Activated naive CD4-positive, alpha-beta T cell treated with anti-CD3 and anti-CD28 coated beads, Interleukin-2, amount 50 U/mL, for 24 hours (primary cell): ENCODE results near the gene L1CAM.
A peak's percentile ranks its signal among the peaks of the same experiment; 100 is the strongest.

Experiments
- H3K27ac Mint-ChIP-seq: one replicate; pipeline ENCODE4 v1.8.0; 2021; ENCODE audit warnings: mild to moderate bottlenecking, mixed read lengths
- H3K27me3 Mint-ChIP-seq: one replicate; pipeline ENCODE4 v1.8.0; 2021; ENCODE audit warnings: mixed read lengths
- H3K36me3 Mint-ChIP-seq: one replicate; pipeline ENCODE4 v1.8.0; 2021; ENCODE audit warnings: mixed read lengths
- H3K4me1 Mint-ChIP-seq: one replicate; pipeline ENCODE4 v1.8.0; 2021; ENCODE audit warnings: mixed read lengths
- H3K4me3 Mint-ChIP-seq: one replicate; pipeline ENCODE4 v1.8.0; 2021; ENCODE audit warnings: mild to moderate bottlenecking, mixed read lengths
- H3K9me3 Mint-ChIP-seq: one replicate; pipeline ENCODE4 v1.8.0; 2021; ENCODE audit warnings: mixed read lengths

Gene L1CAM, protein sequence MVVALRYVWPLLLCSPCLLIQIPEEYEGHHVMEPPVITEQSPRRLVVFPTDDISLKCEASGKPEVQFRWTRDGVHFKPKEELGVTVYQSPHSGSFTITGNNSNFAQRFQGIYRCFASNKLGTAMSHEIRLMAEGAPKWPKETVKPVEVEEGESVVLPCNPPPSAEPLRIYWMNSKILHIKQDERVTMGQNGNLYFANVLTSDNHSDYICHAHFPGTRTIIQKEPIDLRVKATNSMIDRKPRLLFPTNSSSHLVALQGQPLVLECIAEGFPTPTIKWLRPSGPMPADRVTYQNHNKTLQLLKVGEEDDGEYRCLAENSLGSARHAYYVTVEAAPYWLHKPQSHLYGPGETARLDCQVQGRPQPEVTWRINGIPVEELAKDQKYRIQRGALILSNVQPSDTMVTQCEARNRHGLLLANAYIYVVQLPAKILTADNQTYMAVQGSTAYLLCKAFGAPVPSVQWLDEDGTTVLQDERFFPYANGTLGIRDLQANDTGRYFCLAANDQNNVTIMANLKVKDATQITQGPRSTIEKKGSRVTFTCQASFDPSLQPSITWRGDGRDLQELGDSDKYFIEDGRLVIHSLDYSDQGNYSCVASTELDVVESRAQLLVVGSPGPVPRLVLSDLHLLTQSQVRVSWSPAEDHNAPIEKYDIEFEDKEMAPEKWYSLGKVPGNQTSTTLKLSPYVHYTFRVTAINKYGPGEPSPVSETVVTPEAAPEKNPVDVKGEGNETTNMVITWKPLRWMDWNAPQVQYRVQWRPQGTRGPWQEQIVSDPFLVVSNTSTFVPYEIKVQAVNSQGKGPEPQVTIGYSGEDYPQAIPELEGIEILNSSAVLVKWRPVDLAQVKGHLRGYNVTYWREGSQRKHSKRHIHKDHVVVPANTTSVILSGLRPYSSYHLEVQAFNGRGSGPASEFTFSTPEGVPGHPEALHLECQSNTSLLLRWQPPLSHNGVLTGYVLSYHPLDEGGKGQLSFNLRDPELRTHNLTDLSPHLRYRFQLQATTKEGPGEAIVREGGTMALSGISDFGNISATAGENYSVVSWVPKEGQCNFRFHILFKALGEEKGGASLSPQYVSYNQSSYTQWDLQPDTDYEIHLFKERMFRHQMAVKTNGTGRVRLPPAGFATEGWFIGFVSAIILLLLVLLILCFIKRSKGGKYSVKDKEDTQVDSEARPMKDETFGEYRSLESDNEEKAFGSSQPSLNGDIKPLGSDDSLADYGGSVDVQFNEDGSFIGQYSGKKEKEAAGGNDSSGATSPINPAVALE

DNA sequence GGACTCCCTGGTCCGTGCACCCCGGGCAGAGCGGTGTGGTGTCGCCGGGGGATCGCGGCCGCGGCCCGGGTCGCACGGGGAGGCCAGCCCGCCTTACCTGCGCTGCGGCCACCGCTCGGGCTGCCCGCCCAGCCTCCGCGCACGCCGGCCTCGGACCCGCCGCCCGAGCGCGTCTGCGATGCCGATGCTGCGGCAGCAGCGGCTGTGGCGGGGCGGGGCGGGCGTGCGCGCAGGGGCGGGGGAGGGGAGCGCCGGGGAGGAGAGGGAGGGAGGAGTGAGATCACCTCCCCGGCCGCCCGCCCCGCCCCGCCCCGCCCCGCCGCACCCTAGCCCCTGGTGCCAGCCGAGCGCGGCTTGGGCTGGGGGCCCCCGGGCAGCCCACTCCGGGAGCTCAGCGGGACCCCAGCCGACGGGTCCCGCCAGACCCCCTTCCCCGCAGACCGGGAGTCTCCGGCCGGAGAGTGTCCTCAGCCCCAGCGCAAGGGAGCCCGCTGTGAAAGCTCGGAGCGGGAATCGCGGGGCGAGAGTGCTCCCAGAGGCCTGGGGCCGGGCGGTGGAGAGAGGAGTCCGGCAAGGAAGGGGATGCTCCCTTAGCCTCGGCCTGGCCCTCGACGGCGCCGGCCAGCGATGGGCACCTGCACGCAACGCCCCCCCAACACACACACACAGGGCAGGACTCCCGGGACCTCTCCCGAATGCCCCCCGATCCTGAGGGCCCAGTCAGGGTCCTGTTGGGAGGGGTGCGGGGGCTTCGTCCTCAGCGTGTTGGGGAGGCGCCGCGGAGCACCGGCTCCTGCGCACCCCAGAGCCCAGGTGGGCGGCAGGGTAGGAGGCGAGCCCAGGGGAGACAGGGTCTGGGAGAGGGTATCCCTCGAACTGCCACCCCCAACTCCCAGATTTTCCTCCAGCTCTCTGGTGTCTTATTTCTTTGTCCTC, at the start of gene L1CAM:
L1CAM (minus strand) TSS at position 206 of the 936 bp plus-strand sequence. CDS start 10,337 bp downstream, outside the sequence.
- Mint-ChIP-seq H3K9me3 (no peaks in the 10 kb centered on the region), H3K4me1 (no peaks in the 10 kb centered on the region), H3K27ac (no peak within 1 kb of the TSS), H3K36me3 (no peaks in the 10 kb centered on the region), H3K4me3 (peak within 1 kb of the TSS; percentile 59), H3K27me3 (peaks cover 3% of the 10 kb centered on the region)

DNA sequence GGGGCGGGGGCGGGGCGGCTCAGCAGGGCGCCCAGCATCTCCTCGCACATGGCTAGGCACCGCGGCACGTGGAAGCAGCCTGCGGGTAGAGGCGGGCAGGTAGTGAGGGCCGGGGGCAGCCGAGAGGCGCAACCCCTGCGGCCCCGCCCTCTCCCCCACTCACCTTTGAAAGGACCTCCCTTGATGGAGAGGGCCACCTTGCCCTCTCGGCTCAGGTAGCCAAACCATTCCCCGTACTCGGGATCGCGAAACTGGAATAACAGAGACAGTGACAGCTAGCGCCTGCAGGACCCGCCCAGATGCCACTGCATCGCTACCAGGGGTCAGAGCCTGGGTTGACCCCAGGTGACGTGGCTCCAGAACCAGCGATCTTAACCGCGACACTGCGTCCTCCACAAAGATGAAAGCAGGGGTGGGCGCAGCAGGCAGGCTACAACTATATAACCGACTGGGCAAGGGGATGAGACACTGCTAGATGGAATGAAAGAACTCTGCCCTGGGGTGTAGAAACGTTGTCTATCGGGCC, 49.4 kb upstream of the L1CAM start:
- Mint-ChIP-seq H3K9me3 (no peaks in the 10 kb centered on the region), H3K4me1 (peaks cover 18% of the 10 kb centered on the region), H3K36me3 (peaks cover 4% of the 10 kb centered on the region), H3K27me3 (no peaks in the 10 kb centered on the region), H3K27ac (peak overlapping the region; percentile 74), H3K4me3 (peak overlapping the region; percentile 79)

DNA sequence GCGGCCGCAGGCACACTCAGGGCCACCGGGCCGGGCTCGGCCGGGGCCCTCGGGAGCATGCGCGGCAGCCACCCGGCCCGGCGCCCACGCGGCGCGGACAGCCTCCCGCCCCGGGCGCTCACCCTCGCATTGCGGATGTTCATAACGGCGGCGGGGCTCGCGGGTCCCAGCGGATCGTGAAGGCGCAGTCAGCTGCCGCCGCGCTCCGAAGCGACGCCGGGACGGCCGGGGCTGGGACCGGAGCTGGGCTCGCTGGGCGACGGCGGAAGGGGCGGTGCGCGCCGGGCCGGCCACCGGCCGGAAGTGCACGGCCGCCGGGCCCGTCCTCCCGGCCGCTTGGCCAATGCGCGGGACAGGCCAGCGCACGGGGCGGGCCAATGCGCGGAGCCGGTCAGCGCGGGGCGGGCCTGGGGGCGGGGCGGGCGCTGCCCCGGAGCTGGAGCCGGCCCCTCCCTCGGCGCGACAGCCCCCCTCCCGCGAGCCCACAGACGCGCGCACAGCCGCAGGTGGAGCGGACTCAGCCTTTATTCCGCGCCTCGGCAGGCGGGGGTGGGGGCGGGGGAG, 48.9 kb upstream of the L1CAM start, which contains the start of gene NAA10:
NAA10 (minus strand) TSS at position 276 of the 564 bp plus-strand sequence; CDS start at position 143, 133 bp downstream.
- peaks cover 4% of the 10 kb centered on the region for H3K36me3 Mint-ChIP-seq
- no peaks in the 10 kb centered on the region for H3K9me3 Mint-ChIP-seq
- peaks cover 15% of the 10 kb centered on the region for H3K4me1 Mint-ChIP-seq
- peak within 1 kb of the TSS; percentile 88 for H3K4me3 Mint-ChIP-seq
- H3K27me3 Mint-ChIP-seq = no peaks in the 10 kb centered on the region
- peak within 1 kb of the TSS; percentile 84 for H3K27ac Mint-ChIP-seq

DNA sequence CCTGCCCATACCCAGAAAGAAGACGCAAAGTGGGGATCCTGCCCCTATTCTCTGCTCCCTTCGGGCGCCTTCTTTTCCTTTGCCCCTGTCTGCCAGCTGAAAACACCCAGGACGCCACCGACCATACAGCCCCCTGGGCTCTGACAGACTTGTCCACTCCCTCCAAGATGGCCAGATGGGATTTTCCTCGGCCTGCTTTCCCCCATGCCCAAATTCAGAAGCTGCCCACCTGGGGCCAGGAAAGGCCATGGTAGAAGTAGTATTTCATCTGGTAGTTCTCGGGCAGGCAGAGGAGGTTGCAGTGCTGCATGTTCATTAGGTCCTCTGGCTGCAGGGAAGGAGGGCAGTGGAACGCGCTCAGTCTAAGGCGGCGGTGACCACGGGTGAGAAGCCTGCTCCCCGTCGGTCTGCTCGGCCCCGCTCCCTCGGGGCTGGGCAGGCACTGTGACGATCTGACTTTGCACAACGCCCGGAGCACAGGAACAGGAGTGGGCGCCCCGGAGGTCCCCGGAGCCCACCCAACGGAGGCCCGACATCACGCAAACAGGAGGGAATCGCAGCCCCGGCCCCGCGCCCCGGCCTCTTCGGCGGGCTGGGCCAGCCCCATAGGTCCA, 48.3 kb upstream of the L1CAM start:
- no peaks in the 10 kb centered on the region for H3K27me3 Mint-ChIP-seq
- peak overlapping the region; percentile 88 for H3K4me3 Mint-ChIP-seq
- peak overlapping the region; percentile 84 for H3K27ac Mint-ChIP-seq
- peaks cover 16% of the 10 kb centered on the region for H3K4me1 Mint-ChIP-seq
- H3K9me3 Mint-ChIP-seq = no peaks in the 10 kb centered on the region
- H3K36me3 Mint-ChIP-seq = peaks cover 4% of the 10 kb centered on the region

DNA sequence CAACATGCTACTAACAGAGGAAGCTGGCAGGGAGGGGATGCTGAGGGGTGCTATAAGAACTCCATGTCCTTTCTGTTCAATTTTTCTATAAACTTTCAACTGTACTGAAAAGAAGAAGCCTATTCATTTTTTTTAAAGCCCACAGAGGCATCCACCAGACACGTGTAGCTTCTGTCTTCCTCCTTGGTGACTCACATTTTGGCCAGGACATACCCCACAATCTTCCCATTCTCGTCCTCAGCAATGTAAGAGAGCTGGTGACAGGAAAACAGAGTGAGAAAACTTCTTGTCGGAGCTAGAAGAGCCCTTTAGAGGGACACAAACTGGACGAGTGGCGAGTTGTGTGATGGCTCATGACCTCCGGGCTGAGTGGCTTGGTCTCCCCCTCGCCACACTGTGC, 47.8 kb upstream of the L1CAM start:
- Mint-ChIP-seq H3K36me3 (peaks cover 4% of the 10 kb centered on the region), H3K9me3 (no peaks in the 10 kb centered on the region), H3K27me3 (no peaks in the 10 kb centered on the region), H3K4me1 (peaks cover 20% of the 10 kb centered on the region), H3K27ac (peak overlapping the region; percentile 84), H3K4me3 (peak overlapping the region; percentile 88)

DNA sequence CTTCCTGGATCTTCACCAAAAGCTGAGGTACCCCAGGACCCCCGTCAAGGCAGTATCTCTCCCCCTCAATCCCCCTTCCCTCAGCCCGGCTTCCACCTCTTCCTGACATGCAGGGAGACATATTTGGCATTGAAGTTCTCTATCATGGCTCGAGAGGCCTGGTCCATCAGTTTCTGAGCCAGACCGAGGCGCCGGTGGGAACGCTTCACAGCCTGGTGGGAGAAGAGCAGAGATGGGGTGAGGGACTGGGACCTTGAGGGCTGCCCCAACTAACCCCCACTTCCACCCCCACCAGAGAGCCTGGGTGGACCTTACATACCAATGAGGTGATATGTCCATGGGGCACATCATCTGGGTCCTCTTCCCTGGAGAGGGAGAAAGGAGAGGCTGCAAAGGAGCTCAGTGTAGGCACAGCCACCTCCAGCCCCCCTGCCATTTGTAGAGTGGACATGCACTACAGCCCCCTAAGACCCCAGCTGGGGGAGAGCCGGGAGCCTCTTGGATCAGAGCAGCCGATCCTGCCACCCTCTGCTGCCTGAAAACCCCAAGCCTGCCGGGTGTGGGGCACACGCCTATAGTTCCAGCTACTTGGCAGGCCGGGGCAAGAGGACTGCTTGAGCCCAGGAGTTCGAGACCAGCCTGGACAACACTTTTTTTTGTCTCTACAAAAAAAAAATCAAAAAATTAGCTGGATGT, 46.4 kb upstream of the L1CAM start:
- no peak overlapping the region for H3K27ac Mint-ChIP-seq
- peaks cover 24% of the 10 kb centered on the region for H3K4me1 Mint-ChIP-seq
- H3K27me3 Mint-ChIP-seq = no peaks in the 10 kb centered on the region
- H3K36me3 Mint-ChIP-seq = peaks cover 6% of the 10 kb centered on the region
- H3K9me3 Mint-ChIP-seq = no peaks in the 10 kb centered on the region
- H3K4me3 Mint-ChIP-seq = peak overlapping the region; percentile 51

DNA sequence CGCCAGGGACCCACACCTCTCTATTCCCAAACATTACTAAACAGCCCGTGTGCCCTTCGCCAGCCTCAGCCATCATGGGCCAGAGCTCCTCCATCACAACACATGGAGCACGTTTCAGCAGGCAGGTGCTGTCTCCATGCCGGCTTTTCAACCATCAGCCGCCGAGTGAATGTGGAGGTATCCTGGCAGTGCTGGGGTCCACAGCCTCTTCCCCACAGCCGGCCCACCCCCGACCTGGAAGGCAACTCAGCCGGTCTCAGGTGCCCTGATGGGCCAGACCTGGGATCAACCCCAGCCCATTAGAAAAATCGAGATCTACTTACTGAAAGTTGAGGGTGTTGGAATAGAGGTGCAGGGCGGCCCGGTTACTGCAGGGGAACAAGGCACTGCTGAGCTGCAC, 45.8 kb upstream of the L1CAM start:
- no peaks in the 10 kb centered on the region for H3K27me3 Mint-ChIP-seq
- no peak overlapping the region for H3K4me3 Mint-ChIP-seq
- H3K36me3 Mint-ChIP-seq = peaks cover 6% of the 10 kb centered on the region
- H3K27ac Mint-ChIP-seq = no peak overlapping the region
- H3K4me1 Mint-ChIP-seq = peaks cover 24% of the 10 kb centered on the region
- H3K9me3 Mint-ChIP-seq = no peaks in the 10 kb centered on the region

DNA sequence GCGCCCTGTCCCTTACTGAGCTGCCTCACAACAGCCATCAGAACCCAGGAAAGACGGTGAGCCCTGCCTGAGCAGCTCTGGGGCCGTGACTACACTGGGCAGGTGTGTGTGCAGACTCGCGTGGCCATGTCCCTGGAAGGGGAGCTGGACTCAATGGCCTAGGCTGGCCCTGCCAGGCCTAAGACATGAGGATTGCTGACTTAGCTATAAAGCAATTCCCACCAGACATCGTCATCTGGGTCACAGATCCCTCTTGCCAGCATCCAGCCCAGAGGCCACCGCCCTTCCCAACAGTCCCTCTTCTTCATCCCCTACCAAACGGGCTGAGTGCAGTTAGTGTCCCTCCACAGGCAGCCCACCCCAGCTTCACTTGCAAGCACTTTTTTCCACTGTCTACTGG, 45.2 kb upstream of the L1CAM start:
- peaks cover 20% of the 10 kb centered on the region for H3K4me1 Mint-ChIP-seq
- peak overlapping the region; percentile 88 for H3K27ac Mint-ChIP-seq
- no peak overlapping the region for H3K4me3 Mint-ChIP-seq
- H3K9me3 Mint-ChIP-seq = no peaks in the 10 kb centered on the region
- H3K36me3 Mint-ChIP-seq = peaks cover 6% of the 10 kb centered on the region
- no peaks in the 10 kb centered on the region for H3K27me3 Mint-ChIP-seq

DNA sequence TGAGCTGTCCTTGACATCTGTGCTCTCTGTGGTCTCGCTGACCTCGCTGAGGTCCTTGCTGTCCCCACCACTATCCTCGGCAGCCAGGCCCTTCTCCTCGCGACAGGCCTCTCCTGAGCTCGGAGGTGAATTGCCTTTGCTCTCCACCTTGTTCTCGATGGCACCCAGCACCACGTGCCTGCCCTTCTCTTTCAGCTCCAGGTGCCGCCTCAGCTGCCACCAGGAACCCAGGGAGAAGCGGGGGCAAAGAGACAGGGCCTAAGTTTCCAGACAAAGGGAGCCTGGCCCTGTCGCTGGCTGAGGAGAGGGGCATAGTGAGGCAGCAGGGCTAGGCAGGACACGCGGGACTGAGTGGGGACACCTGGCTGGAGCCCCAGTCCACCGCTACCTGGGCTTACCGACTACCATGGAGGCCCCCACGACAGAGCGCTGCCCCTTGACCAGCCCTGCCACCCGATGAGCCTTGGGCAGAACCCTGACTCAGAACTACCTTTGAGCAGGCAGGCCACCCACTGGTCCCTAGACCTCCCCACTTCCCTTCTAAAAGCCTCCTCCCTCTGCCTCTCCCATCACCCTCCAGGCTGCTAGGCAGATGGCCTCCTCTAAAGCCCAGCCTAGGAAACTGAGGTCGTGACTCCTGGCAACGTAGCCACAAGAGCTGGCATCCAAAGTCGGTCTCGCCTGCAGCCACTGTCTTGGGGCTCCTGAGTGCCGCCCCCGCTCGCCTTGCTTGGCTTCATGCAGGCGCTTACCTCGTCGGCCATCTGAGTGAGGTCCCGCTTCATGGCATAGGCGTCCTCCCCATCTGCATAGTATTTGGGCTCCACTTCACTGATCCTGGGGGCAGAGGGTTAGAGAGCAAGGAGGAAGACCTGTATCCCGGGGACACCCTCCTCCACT, 44.3 kb upstream of the L1CAM start:
- H3K27ac Mint-ChIP-seq = no peak overlapping the region
- peaks cover 20% of the 10 kb centered on the region for H3K4me1 Mint-ChIP-seq
- H3K9me3 Mint-ChIP-seq = no peaks in the 10 kb centered on the region
- peaks cover 6% of the 10 kb centered on the region for H3K36me3 Mint-ChIP-seq
- no peak overlapping the region for H3K4me3 Mint-ChIP-seq
- no peaks in the 10 kb centered on the region for H3K27me3 Mint-ChIP-seq

DNA sequence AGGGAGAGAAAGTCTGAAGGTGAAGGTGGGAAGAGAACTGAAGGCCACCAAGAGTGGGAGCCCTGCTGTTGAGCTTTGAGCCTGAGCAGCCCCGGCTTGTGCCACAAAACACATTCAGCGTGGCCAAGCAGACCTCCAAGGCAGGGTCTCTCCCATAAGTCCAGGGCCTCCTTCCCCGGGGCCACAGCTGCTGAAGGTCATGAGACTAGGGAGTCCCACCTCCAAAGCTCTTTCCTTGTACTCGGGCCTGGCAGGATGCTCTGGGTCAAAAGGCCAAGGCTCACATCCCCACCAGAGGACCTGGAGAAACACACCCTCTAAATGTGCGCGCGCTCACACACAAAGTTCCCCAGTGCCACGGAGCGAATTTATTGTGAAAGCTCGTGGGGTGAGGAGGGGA, 43.6 kb upstream of the L1CAM start:
- Mint-ChIP-seq H3K36me3 (peaks cover 6% of the 10 kb centered on the region), H3K27ac (no peak overlapping the region), H3K4me3 (no peak overlapping the region), H3K4me1 (peaks cover 24% of the 10 kb centered on the region), H3K27me3 (no peaks in the 10 kb centered on the region), H3K9me3 (no peaks in the 10 kb centered on the region)

DNA sequence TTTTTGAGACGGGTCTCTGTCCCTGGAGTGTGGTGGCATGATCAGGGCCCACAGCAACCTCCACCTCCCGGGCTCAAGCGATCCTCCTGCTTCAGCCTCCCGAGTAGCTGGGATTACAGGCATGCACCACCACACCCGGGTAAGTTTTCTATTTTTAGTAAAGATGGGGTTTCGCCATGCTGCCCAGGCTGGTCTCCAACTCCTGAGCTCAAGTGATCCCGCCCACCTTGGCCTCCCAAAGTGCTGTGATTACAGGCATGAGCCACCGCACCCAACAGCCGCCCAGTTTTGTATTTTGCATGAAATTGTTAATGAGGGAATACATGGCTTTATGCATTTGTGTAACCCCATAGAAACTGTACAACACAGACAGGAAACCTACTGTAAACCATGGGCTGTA, 42.9 kb upstream of the L1CAM start:
- Mint-ChIP-seq H3K4me3 (peak overlapping the region; percentile 80), H3K27me3 (no peaks in the 10 kb centered on the region), H3K9me3 (no peaks in the 10 kb centered on the region), H3K36me3 (peaks cover 6% of the 10 kb centered on the region), H3K4me1 (peaks cover 25% of the 10 kb centered on the region), H3K27ac (no peak overlapping the region)

DNA sequence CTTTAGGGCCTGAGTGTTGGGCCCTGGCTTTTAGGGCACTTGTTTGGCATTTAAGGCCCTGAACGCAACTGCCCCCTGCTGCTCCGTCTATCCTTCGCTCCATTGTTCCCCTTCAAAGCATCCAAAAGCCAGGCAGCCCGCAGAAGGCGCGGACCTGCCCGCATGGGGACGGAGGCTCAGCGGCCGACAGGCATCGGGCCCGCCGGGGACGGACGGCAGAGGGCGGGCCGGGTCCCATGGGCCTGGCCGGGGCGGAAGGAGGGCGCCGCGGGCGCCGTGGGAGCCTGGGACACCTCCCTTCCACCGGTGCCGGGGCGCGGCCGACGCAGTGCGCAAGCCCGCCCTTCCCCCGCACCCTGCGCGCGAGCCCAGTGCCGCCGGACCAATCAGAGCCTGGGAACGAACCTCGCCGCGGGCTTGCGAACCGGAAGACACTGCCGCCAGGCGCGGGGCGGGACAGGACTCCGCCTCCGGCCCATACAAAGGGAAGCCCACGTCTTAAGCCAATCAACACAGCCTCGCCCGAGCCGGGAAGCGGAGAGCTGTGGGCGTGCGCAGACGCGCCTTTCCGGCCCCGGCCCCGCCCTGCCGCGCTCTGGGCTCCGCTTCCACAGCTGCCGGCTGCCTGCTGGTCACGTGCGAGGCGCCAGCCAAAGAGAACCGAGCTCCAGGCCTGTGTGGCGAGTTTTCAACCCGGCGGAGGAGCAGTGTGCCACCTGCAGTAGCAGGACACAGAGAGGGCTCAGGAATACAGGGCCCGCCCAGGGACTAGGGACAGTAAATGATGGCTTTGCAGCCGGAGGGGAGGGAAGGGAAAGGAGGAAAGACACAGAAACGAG, 42.2 kb upstream of the L1CAM start:
- Mint-ChIP-seq H3K27ac (peak overlapping the region; percentile 90), H3K36me3 (peaks cover 6% of the 10 kb centered on the region), H3K27me3 (no peaks in the 10 kb centered on the region), H3K9me3 (no peaks in the 10 kb centered on the region), H3K4me1 (peaks cover 27% of the 10 kb centered on the region), H3K4me3 (peak overlapping the region; percentile 94)
